Measurements from ENCODE around the gene CD8A.

CD8A gene

DNA sequence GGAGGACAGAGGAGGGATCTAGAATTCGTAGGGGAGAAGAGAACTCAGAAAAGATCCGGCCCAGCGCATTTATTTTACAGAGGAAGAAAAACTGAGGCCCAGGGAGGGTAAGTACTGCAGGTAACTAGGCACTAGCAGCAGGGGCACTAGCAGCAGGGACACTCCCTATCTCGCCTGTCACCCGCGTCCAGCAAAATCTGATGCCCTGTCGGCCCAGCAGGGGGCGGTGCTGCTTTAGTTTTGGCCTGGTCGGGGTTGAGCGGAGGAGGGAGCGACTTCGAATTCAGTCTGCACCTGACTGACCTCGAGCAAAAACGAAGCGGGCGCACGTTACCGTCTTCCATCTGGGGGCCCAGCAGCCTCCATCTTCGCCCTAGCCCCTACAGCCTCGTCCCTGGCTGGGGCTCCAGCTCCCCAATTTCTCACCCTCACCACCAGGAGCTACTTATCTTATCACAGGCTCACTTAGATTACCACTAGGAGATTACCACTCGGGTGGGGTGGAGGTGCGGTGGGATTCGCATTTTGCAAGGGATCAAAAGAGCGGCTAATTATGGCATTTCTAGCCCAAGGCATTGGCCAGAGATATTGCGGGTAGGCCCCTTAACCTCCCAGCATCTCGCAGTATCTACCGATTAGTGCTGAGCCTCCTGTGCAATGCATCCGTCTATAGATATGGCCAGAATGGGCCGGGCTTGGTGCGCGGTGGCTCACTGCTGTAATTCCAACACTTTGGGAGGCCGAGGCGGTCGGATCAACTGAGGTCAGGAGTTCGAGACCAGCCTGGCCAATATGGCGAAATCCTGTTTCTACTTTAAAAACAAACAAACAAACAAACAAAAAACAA lies 17.8 kb upstream of the CD8A start:
- DNase-seq (ENCODE audit: low read depth), result peak; percentile 52

GRCh38 chr2:86807468-86808275 lies 17.0 kb upstream of the CD8A start:
- no peak for DNase-seq (ENCODE audit: low read depth)

DNA sequence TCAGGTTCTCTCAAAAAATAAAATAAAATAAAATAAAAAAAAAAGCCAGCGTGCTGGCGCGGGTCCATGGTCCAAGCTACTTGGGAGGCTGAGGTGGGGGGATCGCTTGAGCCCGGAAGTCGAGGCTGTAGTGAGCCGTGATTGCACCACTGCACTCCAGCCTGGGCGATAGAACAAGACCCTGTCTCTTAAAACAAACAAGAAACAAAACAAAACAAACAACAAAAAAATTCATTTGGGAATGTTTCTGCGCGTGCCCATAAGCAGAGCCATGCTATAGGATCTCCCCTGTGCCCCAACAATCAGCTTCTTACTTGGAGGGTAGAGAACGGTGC lies 16.4 kb upstream of the CD8A start:
- no peak for DNase-seq (ENCODE audit: low read depth)

DNA sequence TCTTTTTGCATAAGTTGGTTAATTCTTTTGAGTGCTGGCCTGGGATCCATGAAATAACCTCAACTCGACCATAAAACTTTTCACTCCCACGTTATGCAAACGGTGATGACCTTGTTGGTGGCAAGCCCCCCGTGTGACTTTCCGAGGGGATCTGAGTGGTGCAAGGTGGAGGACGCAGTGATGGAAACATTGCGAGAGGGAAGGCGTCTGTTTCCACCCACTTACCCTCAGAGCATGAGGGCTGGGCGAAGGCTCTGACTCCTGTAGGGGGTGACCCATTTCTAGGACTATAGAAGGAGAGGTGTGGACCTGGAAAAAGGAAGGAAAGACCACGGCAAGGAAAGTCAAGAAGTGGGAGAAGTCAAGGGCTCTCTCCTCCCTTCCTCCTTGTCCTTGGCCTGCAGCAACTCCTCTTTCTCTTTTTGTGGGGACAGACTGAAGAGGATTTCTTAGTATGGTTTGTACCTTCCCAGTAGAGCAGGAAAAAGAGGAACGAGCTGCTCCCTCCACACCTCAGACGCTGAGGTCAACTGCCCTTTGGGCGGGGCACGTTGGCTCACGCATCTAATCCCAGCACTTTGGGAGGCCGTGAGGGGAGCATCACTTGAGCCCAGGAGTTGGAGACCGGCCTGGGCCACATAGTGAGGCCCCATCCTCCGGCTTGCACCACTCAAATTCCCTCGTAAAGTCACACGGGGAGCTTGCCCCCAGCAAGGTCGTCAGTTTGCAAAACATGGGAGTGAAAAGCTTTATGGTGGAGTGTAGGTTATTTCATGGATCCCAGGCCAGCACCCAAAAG lies 15.5 kb upstream of the CD8A start:
- no peak for DNase-seq (ENCODE audit: low read depth)

DNA sequence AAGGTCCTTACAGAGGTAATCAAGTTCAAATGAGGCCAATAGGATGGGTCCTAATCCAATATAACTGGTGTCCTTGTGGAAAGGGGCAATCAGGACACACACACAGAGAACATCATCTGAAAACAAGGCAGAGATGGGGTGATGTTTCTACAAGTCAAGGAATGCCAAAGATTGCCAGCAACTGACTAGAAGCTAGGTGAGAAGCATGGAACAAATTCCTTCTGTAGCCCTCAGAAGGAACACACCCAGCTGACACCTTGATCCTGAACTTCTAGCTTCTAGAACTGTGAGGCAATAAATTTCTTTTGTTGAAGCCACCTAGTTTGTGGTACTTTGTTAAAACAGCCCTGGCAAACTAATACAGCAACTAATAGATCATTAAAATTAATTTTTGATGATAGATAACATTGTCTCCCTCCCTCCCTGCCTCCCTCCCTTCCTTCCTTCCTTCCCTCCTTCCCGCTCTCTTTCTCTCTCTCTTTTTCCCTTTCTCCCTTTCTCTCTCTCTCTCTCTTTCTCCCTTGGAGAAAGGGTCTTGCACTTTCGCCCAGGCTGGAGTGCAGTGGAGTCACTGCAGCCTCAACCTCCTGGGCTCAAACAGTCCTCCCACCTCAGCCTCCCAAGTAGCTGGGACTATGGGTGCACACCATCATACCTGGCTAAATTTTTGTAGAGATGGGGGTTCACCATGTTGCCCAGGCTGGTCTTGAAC lies 10.3 kb upstream of the CD8A start:
- DNase-seq (ENCODE audit: low read depth), result no peak

- no peak for DNase-seq (ENCODE audit: low read depth)
Observed at GRCh38 chr2:86794861-86795260, 4.1 kb upstream of the CD8A start.

DNA sequence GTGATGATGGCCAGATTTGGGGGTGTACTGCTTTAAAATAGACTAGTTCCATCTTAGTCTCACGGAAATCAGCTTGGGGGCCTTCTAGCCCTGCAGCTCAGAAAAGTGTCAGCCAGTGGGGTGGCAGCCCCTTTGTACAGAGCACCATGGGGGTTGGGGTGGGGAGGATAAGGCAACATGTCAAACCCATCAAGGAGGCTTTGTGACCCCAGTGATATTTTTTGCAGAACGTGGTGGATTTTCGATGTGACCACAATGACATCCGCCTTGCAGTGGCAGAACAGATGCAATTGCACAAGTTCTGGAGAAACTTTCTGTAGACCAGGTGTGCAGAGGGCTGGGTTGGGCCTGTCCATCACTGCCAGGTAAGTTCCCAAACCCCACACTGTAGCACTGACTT lies 3.0 kb upstream of the CD8A start:
- no peak for DNase-seq (ENCODE audit: low read depth)

GRCh38 chr2:86791573-86791972 lies 860 bp upstream of the CD8A start:
- DNase-seq (ENCODE audit: low read depth), result no peak

- DNase-seq (ENCODE audit: low read depth), result no peak
Observed at GRCh38 chr2:86790134-86790675, 508 bp downstream of the CD8A start.

GRCh38 chr2:86789687-86790133 lies 1.0 kb downstream of the CD8A start:
- DNase-seq (ENCODE audit: low read depth), result no peak

GRCh38 chr2:86788881-86789686 lies 1.6 kb downstream of the CD8A start:
- no peak for DNase-seq (ENCODE audit: low read depth)

DNA sequence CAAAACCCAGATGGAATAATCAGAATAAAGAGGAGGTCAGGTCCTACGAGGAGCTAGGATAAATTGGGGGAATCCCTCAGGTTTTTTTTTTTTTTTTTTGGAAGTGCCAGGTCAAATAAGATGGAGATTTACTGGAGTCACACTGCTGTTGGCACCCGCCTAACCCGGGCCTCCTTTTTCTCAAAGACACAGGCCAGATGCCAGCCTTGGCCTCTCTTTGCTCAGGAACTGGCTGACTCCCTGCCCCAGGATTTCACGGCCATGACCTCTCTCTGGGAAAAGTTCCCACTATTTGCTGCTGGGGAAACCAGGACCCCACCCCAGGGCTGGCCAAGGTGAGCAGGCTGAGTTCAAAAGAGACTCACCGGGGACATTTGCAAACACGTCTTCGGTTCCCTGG lies 2.5 kb downstream of the CD8A start:
- DNase-seq (ENCODE audit: low read depth), result no peak

- no peak for DNase-seq (ENCODE audit: low read depth)
Observed at GRCh38 chr2:86787736-86788135, 3.0 kb downstream of the CD8A start.

DNA sequence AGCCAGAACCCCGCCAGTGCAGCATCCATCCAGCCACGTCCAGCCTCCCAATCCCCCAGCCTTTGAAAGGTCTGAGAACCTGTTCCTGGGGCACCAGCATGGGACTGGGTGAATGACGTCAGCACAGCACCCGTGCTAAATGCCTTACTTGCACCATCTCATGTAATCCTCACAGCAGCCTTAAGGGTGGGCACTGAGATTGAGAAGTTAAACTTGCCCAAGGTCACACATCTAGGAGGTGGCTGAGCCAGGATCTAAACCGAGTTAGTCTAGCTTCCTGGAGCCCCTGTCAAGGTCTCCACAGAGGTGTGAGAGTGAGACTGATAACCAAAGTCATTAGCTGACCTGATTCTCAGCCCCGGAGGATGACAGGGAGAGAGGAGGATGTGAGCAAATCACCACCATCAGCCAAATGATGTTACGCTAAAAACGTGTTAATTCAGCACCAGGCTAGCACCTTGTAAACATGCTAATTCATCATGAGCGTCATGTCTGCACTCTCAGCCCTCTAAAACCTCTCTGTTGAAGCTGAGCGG lies 4.6 kb downstream of the CD8A start:
- no peak for DNase-seq (ENCODE audit: low read depth)

- DNase-seq (ENCODE audit: low read depth), result no peak
Observed at GRCh38 chr2:86785456-86785855, 5.3 kb downstream of the CD8A start.

- no peak for DNase-seq (ENCODE audit: low read depth)
Observed at GRCh38 chr2:86783615-86784339, 6.9 kb downstream of the CD8A start.

DNA sequence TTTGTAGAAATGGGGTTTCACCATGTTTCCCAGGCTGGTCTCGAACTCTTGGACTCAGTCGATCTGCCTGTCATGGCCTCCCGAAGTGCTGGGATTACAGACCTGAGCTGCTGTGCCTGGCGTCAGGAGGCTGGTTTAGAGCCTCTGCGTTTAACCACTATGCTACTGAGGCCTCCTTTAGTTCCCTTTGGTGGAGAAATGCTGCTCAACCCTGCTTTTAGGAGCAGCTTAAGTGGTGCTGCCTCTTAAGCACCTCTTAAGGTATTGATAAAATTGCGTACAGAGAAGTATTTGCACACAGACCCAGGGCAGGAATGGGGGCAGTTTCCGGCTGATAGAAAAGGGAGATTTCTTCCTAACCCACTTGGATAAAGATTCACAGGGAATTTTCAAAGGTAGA lies 8.0 kb downstream of the CD8A start:
- no peak for DNase-seq (ENCODE audit: low read depth)

GRCh38 chr2:86781363-86781762 lies 9.3 kb downstream of the CD8A start:
- DNase-seq (ENCODE audit: low read depth), result no peak

DNA sequence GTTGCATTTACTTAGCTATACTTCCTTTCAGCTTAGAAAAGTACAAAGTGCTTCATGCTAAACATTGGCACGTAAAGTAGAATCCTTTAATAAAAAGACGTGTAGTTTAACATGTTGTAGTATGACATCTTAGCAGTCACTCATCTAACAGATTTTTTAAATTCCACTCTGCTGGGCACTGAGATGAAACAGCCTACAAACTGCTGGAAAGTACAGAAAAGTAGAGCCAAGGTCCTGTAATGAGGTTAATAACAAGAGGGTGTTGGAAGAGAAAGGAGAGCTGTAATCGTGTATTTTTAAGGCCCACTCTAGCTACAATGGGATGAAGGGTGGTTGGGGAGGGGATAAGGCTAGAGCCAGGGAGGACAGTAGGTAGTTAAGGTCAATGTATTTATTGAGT lies 10.7 kb downstream of the CD8A start:
- no peak for DNase-seq (ENCODE audit: low read depth)

GRCh38 chr2:86778957-86779356 lies 11.8 kb downstream of the CD8A start:
- no peak for DNase-seq (ENCODE audit: low read depth)

All from fibroblast of gingiva (primary cell).